ENCODE measurements around the gene TPPP2. TPM values are rescaled to one million over a fixed set of nuclear protein-coding genes. Genes with fewer than 3 reads are reported as not detected.

The TPPP2 gene
- total RNA-seq (2014; rRNA removed; shearing (Covaris generic)) = not detected in 2 replicates
- not detected in 2 replicates for polyA plus RNA-seq (2016; fragmentation: Nextera tagmentation; extraction: Ambion mirVana)
- long read RNA-seq = 0 reads

- ATAC-seq (no peak), DNase-seq (ENCODE audit: low spot score) (no peak)
- no peaks in the 10 kb centered on the region for H3K36me3 ChIP-seq (ENCODE audit: insufficient read depth)
- H4K20me1 ChIP-seq (replicated peaks; ENCODE audit: insufficient read depth) = no peaks in the 10 kb centered on the region
- H3K4me3 ChIP-seq = no peak within 1 kb of the TSS
- TF ChIP-seq, protein P1, sequence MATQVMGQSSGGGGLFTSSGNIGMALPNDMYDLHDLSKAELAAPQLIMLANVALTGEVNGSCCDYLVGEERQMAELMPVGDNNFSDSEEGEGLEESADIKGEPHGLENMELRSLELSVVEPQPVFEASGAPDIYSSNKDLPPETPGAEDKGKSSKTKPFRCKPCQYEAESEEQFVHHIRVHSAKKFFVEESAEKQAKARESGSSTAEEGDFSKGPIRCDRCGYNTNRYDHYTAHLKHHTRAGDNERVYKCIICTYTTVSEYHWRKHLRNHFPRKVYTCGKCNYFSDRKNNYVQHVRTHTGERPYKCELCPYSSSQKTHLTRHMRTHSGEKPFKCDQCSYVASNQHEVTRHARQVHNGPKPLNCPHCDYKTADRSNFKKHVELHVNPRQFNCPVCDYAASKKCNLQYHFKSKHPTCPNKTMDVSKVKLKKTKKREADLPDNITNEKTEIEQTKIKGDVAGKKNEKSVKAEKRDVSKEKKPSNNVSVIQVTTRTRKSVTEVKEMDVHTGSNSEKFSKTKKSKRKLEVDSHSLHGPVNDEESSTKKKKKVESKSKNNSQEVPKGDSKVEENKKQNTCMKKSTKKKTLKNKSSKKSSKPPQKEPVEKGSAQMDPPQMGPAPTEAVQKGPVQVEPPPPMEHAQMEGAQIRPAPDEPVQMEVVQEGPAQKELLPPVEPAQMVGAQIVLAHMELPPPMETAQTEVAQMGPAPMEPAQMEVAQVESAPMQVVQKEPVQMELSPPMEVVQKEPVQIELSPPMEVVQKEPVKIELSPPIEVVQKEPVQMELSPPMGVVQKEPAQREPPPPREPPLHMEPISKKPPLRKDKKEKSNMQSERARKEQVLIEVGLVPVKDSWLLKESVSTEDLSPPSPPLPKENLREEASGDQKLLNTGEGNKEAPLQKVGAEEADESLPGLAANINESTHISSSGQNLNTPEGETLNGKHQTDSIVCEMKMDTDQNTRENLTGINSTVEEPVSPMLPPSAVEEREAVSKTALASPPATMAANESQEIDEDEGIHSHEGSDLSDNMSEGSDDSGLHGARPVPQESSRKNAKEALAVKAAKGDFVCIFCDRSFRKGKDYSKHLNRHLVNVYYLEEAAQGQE (IDR thresholded peaks at IDR 0.05; ENCODE audit: unreplicated experiment) = no peak
- TF ChIP-seq POLR2AphosphoS5 (IDR thresholded peaks at IDR 0.05; ENCODE audit: low read depth) (no peak), ZNF114 (CRISPR knock-in tag; IDR thresholded peaks at IDR 0.05) (no peak), ZNF331 (CRISPR knock-in tag; IDR thresholded peaks at IDR 0.05; ENCODE audit: low read depth) (no peak), JUNB (IDR thresholded peaks at IDR 0.05; ENCODE audit: unreplicated experiment) (no peak), STAT1 (IDR thresholded peaks at IDR 0.05; ENCODE audit: unreplicated experiment) (no peak), CREB1 (CRISPR knock-in tag; IDR thresholded peaks at IDR 0.05; ENCODE audit: low read depth) (no peak), EZH2phosphoT487 (IDR thresholded peaks at IDR 0.05; ENCODE audit: unreplicated experiment) (no peak), CTCF (conservative IDR thresholded peaks at IDR 0.05; ENCODE audit: low read depth in 2 of 2) (no peak), EZH2 (IDR thresholded peaks at IDR 0.05; ENCODE audit: low read depth, unreplicated experiment) (no peak), ZNF462 (CRISPR knock-in tag; IDR thresholded peaks at IDR 0.05) (no peak), NANOG (IDR thresholded peaks at IDR 0.05; ENCODE audit: borderline replicate concordance) (no peak)
- TF ChIP-seq, protein P2, sequence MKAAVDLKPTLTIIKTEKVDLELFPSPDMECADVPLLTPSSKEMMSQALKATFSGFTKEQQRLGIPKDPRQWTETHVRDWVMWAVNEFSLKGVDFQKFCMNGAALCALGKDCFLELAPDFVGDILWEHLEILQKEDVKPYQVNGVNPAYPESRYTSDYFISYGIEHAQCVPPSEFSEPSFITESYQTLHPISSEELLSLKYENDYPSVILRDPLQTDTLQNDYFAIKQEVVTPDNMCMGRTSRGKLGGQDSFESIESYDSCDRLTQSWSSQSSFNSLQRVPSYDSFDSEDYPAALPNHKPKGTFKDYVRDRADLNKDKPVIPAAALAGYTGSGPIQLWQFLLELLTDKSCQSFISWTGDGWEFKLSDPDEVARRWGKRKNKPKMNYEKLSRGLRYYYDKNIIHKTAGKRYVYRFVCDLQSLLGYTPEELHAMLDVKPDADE (IDR thresholded peaks at IDR 0.05) = no peak
- H3F3A ChIP-seq (replicated peaks; ENCODE audit: low read depth) = peaks cover 7% of the 10 kb centered on the region; the same call in 1 of the 2 replicates
- Mint-ChIP-seq H3K27ac (no peak within 1 kb of the TSS), H3K36me3 (ENCODE audit: low read depth) (no peaks in the 10 kb centered on the region), H3K4me3 (no peak within 1 kb of the TSS), H3K9me3 (no peaks in the 10 kb centered on the region), H3K4me1 (peaks cover 17% of the 10 kb centered on the region), H3K27me3 (ENCODE audit: insufficient read depth, low read depth, poor library complexity) (peaks cover 16% of the 10 kb centered on the region)
- no peak within 1 kb of the TSS for H2AFZ ChIP-seq
- peaks cover 16% of the 10 kb centered on the region for H3K4me1 ChIP-seq (ENCODE audit: insufficient read depth)
- H3K79me2 ChIP-seq (replicated peaks; ENCODE audit: insufficient read depth) = no peaks in the 10 kb centered on the region
- H3K27ac ChIP-seq (ENCODE audit: low read depth) = no peak within 1 kb of the TSS
- peaks cover 6% of the 10 kb centered on the region; the same call in 1 of the 2 replicates for H3K9me2 ChIP-seq (ENCODE audit: insufficient read depth)
- no peak within 1 kb of the TSS for H3K4me2 ChIP-seq
- H3K27me3 ChIP-seq (ENCODE audit: insufficient read depth) = peaks cover 6% of the 10 kb centered on the region; the same call in 1 of the 2 replicates
Observed at GRCh38 chr14:21029917-21030316, at the start of gene TPPP2. TSS of gene TPPP2 (plus strand) at chr14:21030217. CDS start at chr14:21030582, 365 bp downstream.
